HUES6 (cell line): ENCODE results near the gene OTUD5.

Source experiments
- H3K27ac ChIP-seq: 2 replicates; pipeline ENCODE4 v1.7.0; 2013; ENCODE audit warnings: low read depth, mild to moderate bottlenecking, low read length, inconsistent platforms
- H3K27me3 ChIP-seq: 2 replicates; pipeline ENCODE4 v1.6.1; 2013; ENCODE audit warnings: low read length; ENCODE audit not compliant: control insufficient read depth, insufficient read depth
- H3K36me3 ChIP-seq: 2 replicates; pipeline ENCODE4 v1.6.1; 2013; ENCODE audit warnings: low read length; ENCODE audit not compliant: control insufficient read depth, insufficient read depth
- H3K4me1 ChIP-seq: 2 replicates; pipeline ENCODE4 v1.6.1; 2013; ENCODE audit warnings: low read length; ENCODE audit not compliant: control insufficient read depth, insufficient read depth
- H3K4me3 ChIP-seq: 2 replicates; pipeline ENCODE4 v1.5.1; 2013; ENCODE audit warnings: low read depth, low read length
- H3K9ac ChIP-seq: one replicate; pipeline ENCODE4 v1.6.1; 2013; ENCODE audit warnings: mild to moderate bottlenecking, low read length
- H3K9me3 ChIP-seq: 2 replicates; pipeline ENCODE4 v1.6.1; 2013; ENCODE audit warnings: low read depth, low read length; ENCODE audit not compliant: control insufficient read depth, insufficient read depth

OTUD5 gene

GRCh38 chrX:48974033-48974432 is 16.6 kb upstream of the OTUD5 start:
- peaks cover 38% of the 10 kb centered on the region for H3K36me3 ChIP-seq
- no peak overlapping the region for H3K4me3 ChIP-seq
- H3K9ac ChIP-seq = no peak overlapping the region
- no peaks in the 10 kb centered on the region for H3K27me3 ChIP-seq
- H3K9me3 ChIP-seq = peaks cover 3% of the 10 kb centered on the region; the same call in 1 of the 2 replicates
- peaks cover 4% of the 10 kb centered on the region; the same call in 1 of the 2 replicates for H3K4me1 ChIP-seq
- H3K27ac ChIP-seq = no peak overlapping the region

GRCh38 chrX:48972220-48973164 is 15.1 kb upstream of the OTUD5 start:
- H3K4me1 ChIP-seq = peaks cover 4% of the 10 kb centered on the region; the same call in 1 of the 2 replicates
- peak overlapping the region; percentile 46 for H3K9ac ChIP-seq
- no peak overlapping the region; the same call in 1 of the 2 replicates for H3K27ac ChIP-seq
- H3K9me3 ChIP-seq = peaks cover 3% of the 10 kb centered on the region; the same call in 1 of the 2 replicates
- no peaks in the 10 kb centered on the region for H3K27me3 ChIP-seq
- peaks cover 29% of the 10 kb centered on the region for H3K36me3 ChIP-seq
- peak overlapping the region; percentile 67 for H3K4me3 ChIP-seq

GRCh38 chrX:48971249-48972219 is 14.1 kb upstream of the OTUD5 start, which contains the start of gene KCND1:
KCND1 (minus strand) TSS chrX:48971844; CDS start chrX:48970271, 1,573 bp downstream.
- Histone ChIP-seq H3K9me3 (peaks cover 7% of the 10 kb centered on the region; the same call in 1 of the 2 replicates), H3K36me3 (peaks cover 30% of the 10 kb centered on the region), H3K4me3 (peak within 1 kb of the TSS; percentile 67), H3K9ac (peak within 1 kb of the TSS; percentile 46), H3K27ac (no peak within 1 kb of the TSS; the same call in 1 of the 2 replicates), H3K27me3 (no peaks in the 10 kb centered on the region), H3K4me1 (peaks cover 4% of the 10 kb centered on the region; the same call in 1 of the 2 replicates)

- H3K4me1 ChIP-seq = peaks cover 4% of the 10 kb centered on the region; the same call in 1 of the 2 replicates
- no peak overlapping the region for H3K4me3 ChIP-seq
- H3K9me3 ChIP-seq = peaks cover 10% of the 10 kb centered on the region; the same call in 1 of the 2 replicates
- H3K36me3 ChIP-seq = peaks cover 15% of the 10 kb centered on the region
- H3K27me3 ChIP-seq = no peaks in the 10 kb centered on the region
- no peak overlapping the region for H3K9ac ChIP-seq
- no peak overlapping the region for H3K27ac ChIP-seq
These were observed 12.1 kb upstream of the OTUD5 start for GRCh38 chrX:48969471-48969870.

- no peaks in the 10 kb centered on the region for H3K27me3 ChIP-seq
- H3K9ac ChIP-seq = no peak overlapping the region
- peaks cover 12% of the 10 kb centered on the region; the same call in 1 of the 2 replicates for H3K9me3 ChIP-seq
- peaks cover 15% of the 10 kb centered on the region for H3K36me3 ChIP-seq
- H3K4me1 ChIP-seq = peaks cover 4% of the 10 kb centered on the region; the same call in 1 of the 2 replicates
- no peak overlapping the region for H3K4me3 ChIP-seq
- no peak overlapping the region for H3K27ac ChIP-seq
These were observed 11.0 kb upstream of the OTUD5 start for GRCh38 chrX:48968377-48968776.

- no peak overlapping the region for H3K9ac ChIP-seq
These were observed 9.6 kb upstream of the OTUD5 start for GRCh38 chrX:48966796-48967579.

GRCh38 chrX:48965959-48966358 is 8.6 kb upstream of the OTUD5 start:
- H3K9me3 ChIP-seq = peaks cover 19% of the 10 kb centered on the region; the same call in 1 of the 2 replicates
- no peak overlapping the region for H3K27ac ChIP-seq
- H3K4me3 ChIP-seq = no peak overlapping the region
- H3K36me3 ChIP-seq = peaks cover 16% of the 10 kb centered on the region
- peaks cover 12% of the 10 kb centered on the region; the same call in 1 of the 2 replicates for H3K4me1 ChIP-seq
- H3K9ac ChIP-seq = no peak overlapping the region
- no peaks in the 10 kb centered on the region for H3K27me3 ChIP-seq

More at GRCh38 chrX:48966796-48967579, 9.6 kb upstream of the OTUD5 start:
- Histone ChIP-seq H3K9me3 (peaks cover 18% of the 10 kb centered on the region; the same call in 1 of the 2 replicates), H3K27ac (no peak overlapping the region), H3K4me1 (peaks cover 8% of the 10 kb centered on the region; the same call in 1 of the 2 replicates), H3K27me3 (no peaks in the 10 kb centered on the region), H3K4me3 (no peak overlapping the region), H3K36me3 (peaks cover 16% of the 10 kb centered on the region)

- H3K9me3 ChIP-seq = peaks cover 23% of the 10 kb centered on the region; the same call in 1 of the 2 replicates
- no peaks in the 10 kb centered on the region for H3K27me3 ChIP-seq
- no peak overlapping the region for H3K4me3 ChIP-seq
- H3K4me1 ChIP-seq = peaks cover 13% of the 10 kb centered on the region; the same call in 1 of the 2 replicates
- no peak overlapping the region for H3K27ac ChIP-seq
- peaks cover 12% of the 10 kb centered on the region for H3K36me3 ChIP-seq
- peak overlapping the region; percentile 0 for H3K9ac ChIP-seq
These were observed 4.2 kb upstream of the OTUD5 start for GRCh38 chrX:48961585-48962091.

GRCh38 chrX:48960291-48960690 is 2.9 kb upstream of the OTUD5 start:
- H3K27ac ChIP-seq = no peak overlapping the region
- H3K9ac ChIP-seq = no peak overlapping the region
- H3K27me3 ChIP-seq = no peaks in the 10 kb centered on the region
- H3K9me3 ChIP-seq = peaks cover 21% of the 10 kb centered on the region; the same call in 1 of the 2 replicates
- H3K4me1 ChIP-seq = peaks cover 14% of the 10 kb centered on the region; the same call in 1 of the 2 replicates
- no peak overlapping the region for H3K4me3 ChIP-seq
- H3K36me3 ChIP-seq = peaks cover 13% of the 10 kb centered on the region
